ENCODE results near the gene NRBF2.

Gene NRBF2

GRCh38 chr10:63192826-63193225 lies 59.7 kb downstream of the NRBF2 start:
- Histone ChIP-seq H3K36me3 (ENCODE audit: control insufficient read depth in 1 of 2, insufficient read depth in 2 of 2, low read length in 2 of 2) (peaks cover 23 to 24% of the 10 kb centered on the region in 2 experiments), H3K4me1 (ENCODE audit: control insufficient read depth in 1 of 2, insufficient read depth in 2 of 2, low read length in 2 of 2) (no peaks in the 10 kb centered on the region), H3K14ac (ENCODE audit: low read length) (no peak overlapping the region), H3K4me2 (ENCODE audit: low read length) (no peak overlapping the region), H3K4me3 (ENCODE audit: low read depth, low read length) (no peak overlapping the region), H3K79me2 (ENCODE audit: control insufficient read depth, insufficient read depth, low read length, poor library complexity) (no peaks in the 10 kb centered on the region), H3K79me1 (ENCODE audit: low read length) (no peaks in the 10 kb centered on the region), H2AK5ac (ENCODE audit: low read length) (no peak overlapping the region), H2BK5ac (ENCODE audit: low read depth, low read length, poor library complexity) (no peak overlapping the region), H2BK12ac (ENCODE audit: low read length) (no peak overlapping the region), H3K4ac (ENCODE audit: low read depth, low read length) (no peak overlapping the region), H2BK120ac (ENCODE audit: insufficient read depth, low read length, poor library complexity) (no peak overlapping the region), H4K8ac (ENCODE audit: low read depth, low read length) (no peak overlapping the region), H3K23ac (ENCODE audit: low read length) (no peak overlapping the region), H3K18ac (ENCODE audit: low read length) (no peak overlapping the region), H3K9ac (ENCODE audit: low read length) (peak overlapping the region; percentile 46), H4K91ac (ENCODE audit: low read depth, low read length) (no peak overlapping the region), H4K12ac (ENCODE audit: low read depth, low read length) (no peak overlapping the region), H3K27me3 (ENCODE audit: insufficient read depth, low read length) (no peaks in the 10 kb centered on the region), H3K9me3 (ENCODE audit: insufficient read depth, low read depth, low read length) (no peaks in the 10 kb centered on the region), H2AFZ (ENCODE audit: insufficient read depth, low read length, poor library complexity) (no peak overlapping the region), H3K27ac (ENCODE audit: low read depth, low read length) (no peak overlapping the region)
- no peak for DNase-seq
- no CpG with 5 or more reads among the region's 1 CpG for WGBS (ENCODE audit: extremely low coverage, insufficient coverage, insufficient read length)

GRCh38 chr10:63197344-63198092 lies 64.4 kb downstream of the NRBF2 start:
- Histone ChIP-seq H3K27ac (ENCODE audit: low read depth, low read length) (no peak overlapping the region), H3K23ac (ENCODE audit: low read length) (no peak overlapping the region), H2BK12ac (ENCODE audit: low read length) (no peak overlapping the region), H3K9ac (ENCODE audit: low read length) (no peak overlapping the region), H2AFZ (ENCODE audit: insufficient read depth, low read length, poor library complexity) (no peak overlapping the region), H3K4me1 (ENCODE audit: control insufficient read depth in 1 of 2, insufficient read depth in 2 of 2, low read length in 2 of 2) (no peaks in the 10 kb centered on the region), H4K8ac (ENCODE audit: low read depth, low read length) (no peak overlapping the region), H2AK5ac (ENCODE audit: low read length) (no peak overlapping the region), H3K4me2 (ENCODE audit: low read length) (no peak overlapping the region), H3K14ac (ENCODE audit: low read length) (no peak overlapping the region), H3K27me3 (ENCODE audit: insufficient read depth, low read length) (no peaks in the 10 kb centered on the region), H3K79me1 (ENCODE audit: low read length) (no peaks in the 10 kb centered on the region), H3K79me2 (ENCODE audit: control insufficient read depth, insufficient read depth, low read length, poor library complexity) (no peaks in the 10 kb centered on the region), H2BK5ac (ENCODE audit: low read depth, low read length, poor library complexity) (no peak overlapping the region), H3K9me3 (ENCODE audit: insufficient read depth, low read depth, low read length) (no peaks in the 10 kb centered on the region), H3K4me3 (ENCODE audit: low read depth, low read length) (no peak overlapping the region), H4K91ac (ENCODE audit: low read depth, low read length) (no peak overlapping the region), H3K18ac (ENCODE audit: low read length) (no peak overlapping the region), H3K4ac (ENCODE audit: low read depth, low read length) (no peak overlapping the region), H3K36me3 (ENCODE audit: control insufficient read depth in 1 of 2, insufficient read depth in 2 of 2, low read length in 2 of 2) (peaks cover 14 to 15% of the 10 kb centered on the region in 2 experiments), H2BK120ac (ENCODE audit: insufficient read depth, low read length, poor library complexity) (no peak overlapping the region), H4K12ac (ENCODE audit: low read depth, low read length) (no peak overlapping the region)
- WGBS (ENCODE audit: extremely low coverage, insufficient coverage, insufficient read length) = no CpG with 5 or more reads among the region's 2 CpGs
- DNase-seq = peak in 1 of 2 donors; percentile 12

GRCh38 chr10:63199716-63200115 lies 66.6 kb downstream of the NRBF2 start:
- Histone ChIP-seq H2BK12ac (ENCODE audit: low read length) (no peak overlapping the region), H3K79me1 (ENCODE audit: low read length) (no peaks in the 10 kb centered on the region), H3K36me3 (ENCODE audit: control insufficient read depth in 1 of 2, insufficient read depth in 2 of 2, low read length in 2 of 2) (peaks cover 12 to 14% of the 10 kb centered on the region in 2 experiments), H3K9ac (ENCODE audit: low read length) (no peak overlapping the region), H3K4me3 (ENCODE audit: low read depth, low read length) (no peak overlapping the region), H3K9me3 (ENCODE audit: insufficient read depth, low read depth, low read length) (no peaks in the 10 kb centered on the region), H3K14ac (ENCODE audit: low read length) (no peak overlapping the region), H2AK5ac (ENCODE audit: low read length) (no peak overlapping the region), H2BK120ac (ENCODE audit: insufficient read depth, low read length, poor library complexity) (no peak overlapping the region), H3K4me1 (ENCODE audit: control insufficient read depth in 1 of 2, insufficient read depth in 2 of 2, low read length in 2 of 2) (no peaks in the 10 kb centered on the region), H3K18ac (ENCODE audit: low read length) (no peak overlapping the region), H3K79me2 (ENCODE audit: control insufficient read depth, insufficient read depth, low read length, poor library complexity) (no peaks in the 10 kb centered on the region), H3K27ac (ENCODE audit: low read depth, low read length) (no peak overlapping the region), H2BK5ac (ENCODE audit: low read depth, low read length, poor library complexity) (no peak overlapping the region), H3K4ac (ENCODE audit: low read depth, low read length) (no peak overlapping the region), H4K12ac (ENCODE audit: low read depth, low read length) (no peak overlapping the region), H4K8ac (ENCODE audit: low read depth, low read length) (no peak overlapping the region), H4K91ac (ENCODE audit: low read depth, low read length) (no peak overlapping the region), H2AFZ (ENCODE audit: insufficient read depth, low read length, poor library complexity) (no peak overlapping the region), H3K23ac (ENCODE audit: low read length) (no peak overlapping the region), H3K27me3 (ENCODE audit: insufficient read depth, low read length) (no peaks in the 10 kb centered on the region), H3K4me2 (ENCODE audit: low read length) (no peak overlapping the region)
- no peak for DNase-seq
- WGBS (ENCODE audit: extremely low coverage, insufficient coverage, insufficient read length) = no CpG with 5 or more reads among the region's 2 CpGs

DNA sequence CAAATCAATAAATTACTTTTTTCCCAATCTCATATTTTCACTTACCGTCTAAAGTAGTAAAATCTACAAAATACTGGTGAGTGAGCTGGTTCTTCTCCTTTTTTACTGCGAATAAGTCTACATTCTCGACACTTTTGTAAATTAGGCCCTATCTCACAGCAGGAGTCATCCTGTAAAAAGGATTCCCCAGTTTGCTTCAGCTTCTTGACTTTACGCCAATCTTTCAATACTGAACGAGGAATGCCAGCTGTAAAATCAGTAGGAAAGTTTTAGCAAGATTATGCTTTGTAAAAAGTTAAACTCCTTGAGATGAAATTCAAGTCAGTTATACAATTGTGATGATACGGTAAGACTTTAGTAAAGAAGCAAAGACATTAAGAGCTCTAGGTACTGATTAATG lies 67.3 kb downstream of the NRBF2 start:
- 100% methylated on average over 1 of the region's 6 CpGs for WGBS (ENCODE audit: extremely low coverage, insufficient coverage, insufficient read length)
- H4K12ac ChIP-seq (ENCODE audit: low read depth, low read length) = no peak overlapping the region
- H3K27me3 ChIP-seq (ENCODE audit: insufficient read depth, low read length) = no peaks in the 10 kb centered on the region
- no peak overlapping the region for H3K9ac ChIP-seq (ENCODE audit: low read length)
- no peak overlapping the region for H3K18ac ChIP-seq (ENCODE audit: low read length)
- H3K14ac ChIP-seq (ENCODE audit: low read length) = no peak overlapping the region
- no peak overlapping the region for H2BK12ac ChIP-seq (ENCODE audit: low read length)
- H3K79me1 ChIP-seq (ENCODE audit: low read length) = no peaks in the 10 kb centered on the region
- H3K27ac ChIP-seq (ENCODE audit: low read depth, low read length) = no peak overlapping the region
- no peak overlapping the region for H3K23ac ChIP-seq (ENCODE audit: low read length)
- no peak overlapping the region for H2AK5ac ChIP-seq (ENCODE audit: low read length)
- H4K91ac ChIP-seq (ENCODE audit: low read depth, low read length) = no peak overlapping the region
- H4K8ac ChIP-seq (ENCODE audit: low read depth, low read length) = no peak overlapping the region
- no peaks in the 10 kb centered on the region for H3K9me3 ChIP-seq (ENCODE audit: insufficient read depth, low read depth, low read length)
- DNase-seq = no peak
- H3K4me3 ChIP-seq (ENCODE audit: low read depth, low read length) = no peak overlapping the region
- no peak overlapping the region for H2BK120ac ChIP-seq (ENCODE audit: insufficient read depth, low read length, poor library complexity)
- H3K36me3 ChIP-seq (ENCODE audit: control insufficient read depth in 1 of 2, insufficient read depth in 2 of 2, low read length in 2 of 2) = peaks cover 10 to 12% of the 10 kb centered on the region in 2 experiments
- no peak overlapping the region for H2BK5ac ChIP-seq (ENCODE audit: low read depth, low read length, poor library complexity)
- H3K4me1 ChIP-seq (ENCODE audit: control insufficient read depth in 1 of 2, insufficient read depth in 2 of 2, low read length in 2 of 2) = no peaks in the 10 kb centered on the region
- no peak overlapping the region for H2AFZ ChIP-seq (ENCODE audit: insufficient read depth, low read length, poor library complexity)
- H3K79me2 ChIP-seq (ENCODE audit: control insufficient read depth, insufficient read depth, low read length, poor library complexity) = no peaks in the 10 kb centered on the region
- H3K4me2 ChIP-seq (ENCODE audit: low read length) = no peak overlapping the region
- no peak overlapping the region for H3K4ac ChIP-seq (ENCODE audit: low read depth, low read length)
